Vagina (tissue), 2 donors: ENCODE measurements around the gene CAMKMT. TPM values are rescaled to one million over a fixed set of nuclear protein-coding genes. Genes with fewer than 3 reads are reported as not detected.

Source experiments
- DNase-seq, 2 donors: peaks; one replicate each; pipeline ENCODE4 v3.0.0-alpha.2; 2017; ENCODE audit errors: extremely low spot score in 2 of 2
- H3K27ac ChIP-seq: fragments of 200-600 bp; sonication (generic); one replicate; pipeline ENCODE4 v1.5.1; 2019
- H3K27me3 ChIP-seq: fragments of 200-600 bp; sonication (generic); one replicate; pipeline ENCODE4 v1.5.1; 2019
- H3K36me3 ChIP-seq, 2 donors: fragments of 200-600 bp; sonication (generic); one replicate each; pipeline ENCODE4 v1.5.1; 2017 to 2019
- H3K4me1 ChIP-seq: fragments of 200-600 bp; sonication (generic); one replicate; pipeline ENCODE4 v1.5.1; 2019
- H3K4me3 ChIP-seq, 2 donors: fragments of 200-600 bp; sonication (generic); 1 replicate in 1 of 2; 2 replicates in 1 of 2; pipeline ENCODE4 v1.5.1; 2016 to 2019
- H3K9me3 ChIP-seq: fragments of 200-600 bp; sonication (generic); one replicate; pipeline ENCODE4 v1.5.1; 2019
- CTCF ChIP-seq, 3 experiments: fragments of 450-650 bp in 2 of 3; fragments of 200-600 bp in 1 of 3; sonication (generic) in 1 of 3; IDR thresholded peaks; one replicate each; pipeline ENCODE4 v1.5.1; 2017 to 2019; ENCODE audit warnings: antibody characterized with exemption in 3 of 3, mild to moderate bottlenecking in 2 of 3, moderate library complexity in 2 of 3
- POLR2A ChIP-seq, 2 donors: fragments of 450-650 bp; IDR thresholded peaks; one replicate each; pipeline ENCODE4 v1.6.1; 2017; ENCODE audit warnings: antibody characterized with exemption in 2 of 2, mild to moderate bottlenecking in 2 of 2, moderate library complexity in 2 of 2
- POLR2AphosphoS5 ChIP-seq, 2 donors: sonication (generic); formaldehyde crosslinking; IDR thresholded peaks; one replicate each; pipeline ENCODE4 v1.9.0; 2017; ENCODE audit warnings: antibody characterized with exemption in 2 of 2, mild to moderate bottlenecking in 2 of 2, low read depth in 1 of 2; ENCODE audit not compliant: insufficient read depth in 1 of 2
- intact Hi-C: fragments of 100-400 bp; cut with DNase I; formaldehyde crosslinking; loops from one replicate; pipeline ENCODE4 v1.15.1; 2023
- total RNA-seq: library from RNA; depleted of rRNA; stranded (reverse); fragments of >200 nt; gene quantifications from one replicate; pipeline ENCODE4 v1.2.3, GENCODE V29; 2016

The CAMKMT gene
- total RNA-seq, 1 donor from 2014 or later = 21.1 TPM

GRCh38 chr2:44477657-44478414 is 116.1 kb downstream of the CAMKMT start:
- intact Hi-C loops = no loop called here
- Histone ChIP-seq H3K27ac (no peak overlapping the region), H3K9me3 (no peaks in the 10 kb centered on the region), H3K36me3 (no peaks in the 10 kb centered on the region), H3K27me3 (no peaks in the 10 kb centered on the region), H3K4me1 (no peaks in the 10 kb centered on the region), H3K4me3 (no peak overlapping the region)
- TF ChIP-seq POLR2AphosphoS5 (IDR thresholded peaks at IDR 0.05; ENCODE audit: insufficient read depth in 1 of 2, low read depth in 1 of 2) = no peak
- TF ChIP-seq POLR2A (IDR thresholded peaks at IDR 0.05) = no peak
- DNase-seq = no peak

- no peak for DNase-seq
- H3K27ac ChIP-seq = no peak overlapping the region
- intact Hi-C loops = no loop called here
- no peaks in the 10 kb centered on the region for H3K9me3 ChIP-seq
- TF ChIP-seq POLR2AphosphoS5 (IDR thresholded peaks at IDR 0.05; ENCODE audit: insufficient read depth in 1 of 2, low read depth in 1 of 2) (peak in 1 of 2 donors; percentile 17), CTCF (IDR thresholded peaks at IDR 0.05) (peak; percentile 96 to 98 (median 98)), POLR2A (IDR thresholded peaks at IDR 0.05) (no peak)
- no peak overlapping the region for H3K4me3 ChIP-seq
- no peaks in the 10 kb centered on the region for H3K36me3 ChIP-seq
- H3K4me1 ChIP-seq = no peaks in the 10 kb centered on the region
- H3K27me3 ChIP-seq = no peaks in the 10 kb centered on the region
Observed at GRCh38 chr2:44479127-44479887, 117.6 kb downstream of the CAMKMT start.

- Histone ChIP-seq H3K9me3 (no peaks in the 10 kb centered on the region), H3K27me3 (no peaks in the 10 kb centered on the region), H3K27ac (no peak overlapping the region), H3K4me1 (no peaks in the 10 kb centered on the region), H3K36me3 (no peaks in the 10 kb centered on the region), H3K4me3 (no peak overlapping the region)
- DNase-seq = no peak
- TF ChIP-seq POLR2AphosphoS5 (IDR thresholded peaks at IDR 0.05; ENCODE audit: insufficient read depth in 1 of 2, low read depth in 1 of 2) (no peak), POLR2A (IDR thresholded peaks at IDR 0.05) (no peak), CTCF (IDR thresholded peaks at IDR 0.05) (no peak)
- intact Hi-C loops = no loop called here
Observed at GRCh38 chr2:44480068-44480467, 118.3 kb downstream of the CAMKMT start.

- no peak overlapping the region for H3K4me3 ChIP-seq
- no peaks in the 10 kb centered on the region for H3K36me3 ChIP-seq
- H3K9me3 ChIP-seq = no peaks in the 10 kb centered on the region
- TF ChIP-seq CTCF (IDR thresholded peaks at IDR 0.05) (no peak), POLR2AphosphoS5 (IDR thresholded peaks at IDR 0.05; ENCODE audit: insufficient read depth in 1 of 2, low read depth in 1 of 2) (no peak), POLR2A (IDR thresholded peaks at IDR 0.05) (no peak)
- DNase-seq = no peak
- intact Hi-C loops = loop anchor here (5.0 kb wide), 1 partner anchor 475 kb away; no protein-coding TSS in a partner anchor
- no peaks in the 10 kb centered on the region for H3K4me1 ChIP-seq
- H3K27me3 ChIP-seq = no peaks in the 10 kb centered on the region
- no peak overlapping the region for H3K27ac ChIP-seq
Observed at GRCh38 chr2:44487052-44487451, 125.3 kb downstream of the CAMKMT start.

DNA sequence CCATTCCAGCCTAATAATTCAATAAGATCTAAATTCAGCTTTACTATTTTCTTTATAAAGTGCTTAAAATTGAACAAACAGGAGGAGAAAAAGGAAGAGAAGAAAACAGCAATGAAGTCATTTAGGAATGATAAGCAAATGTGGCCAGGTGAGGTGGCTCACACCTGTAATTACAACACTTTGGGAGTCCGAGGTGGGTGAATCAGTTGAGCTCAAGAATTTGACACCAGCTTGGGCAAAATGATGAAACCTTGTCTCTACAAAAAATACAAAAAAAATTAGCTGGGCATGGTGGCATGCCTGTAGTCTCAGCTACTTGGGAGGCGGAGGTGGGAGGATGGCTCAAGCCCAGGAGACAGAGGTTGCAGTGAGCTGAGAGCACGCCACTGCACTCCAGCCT is 129.0 kb downstream of the CAMKMT start:
- no peak for DNase-seq

More for the DNA sequence above, 129.0 kb downstream of the CAMKMT start:
- Histone ChIP-seq H3K9me3 (no peaks in the 10 kb centered on the region), H3K4me1 (no peaks in the 10 kb centered on the region), H3K4me3 (no peak overlapping the region), H3K27ac (no peak overlapping the region), H3K27me3 (no peaks in the 10 kb centered on the region), H3K36me3 (no peaks in the 10 kb centered on the region)
- intact Hi-C loops = no loop called here
- TF ChIP-seq POLR2AphosphoS5 (IDR thresholded peaks at IDR 0.05; ENCODE audit: insufficient read depth in 1 of 2, low read depth in 1 of 2) (no peak), CTCF (IDR thresholded peaks at IDR 0.05) (no peak), POLR2A (IDR thresholded peaks at IDR 0.05) (no peak)
